SK-N-SH (cell line): ENCODE measurements around the gene RBM33. TPM values are rescaled to one million over a fixed set of nuclear protein-coding genes. Genes with fewer than 3 reads are reported as not detected.

Experiments used
- CTCF ChIA-PET: fragments of 300-600, 350-600 bp; formaldehyde crosslinking; extraction: SDS; loops from one replicate; lab custom pipeline; 2021; lab: Yijun Ruan, JAX
- POLR2A ChIA-PET: fragments of 350-600 bp; sonication (Branson Sonifier 250); formaldehyde crosslinking; extraction: SDS; loops from one replicate; lab custom pipeline; 2020; ENCODE audit warnings: antibody characterized with exemption, inconsistent platforms; lab: Yijun Ruan, JAX
- DNase-seq: peaks from one replicate; pipeline ENCODE4 v3.0.0; 2012
- H2AFZ ChIP-seq: fragments of 200-600 bp; sonication (generic); 2 replicates; pipeline ENCODE4 v1.8.1; 2016; ENCODE audit warnings: antibody characterized with exemption, mild to moderate bottlenecking, low read depth
- H3F3A ChIP-seq: fragments of 200-600 bp; sonication (generic); replicated peaks from 2 replicates; pipeline ENCODE3; 2016; ENCODE audit warnings: antibody characterized with exemption, mild to moderate bottlenecking; ENCODE audit not compliant: insufficient read depth
- H3K27ac ChIP-seq, 2 experiments: fragments of 200-500 bp in 1 of 2; fragments of 200-600 bp in 1 of 2; sonication (Bioruptor generic) in 1 of 2; sonication (generic), shearing (Covaris generic) in 1 of 2; 2 replicates each; pipeline versions ENCODE4 v1.5.1 to v1.6.1; 2014 to 2016; ENCODE audit warnings: low read depth in 2 of 2, inconsistent platforms in 1 of 2, low read length in 1 of 2, mild to moderate bottlenecking in 1 of 2, mixed read lengths in 1 of 2
- H3K27me3 ChIP-seq: fragments of 200-600 bp; sonication (generic), shearing (Covaris generic); 2 replicates; pipeline ENCODE4 v1.6.1; 2016; ENCODE audit warnings: mixed run types; ENCODE audit not compliant: insufficient read depth
- H3K36me3 ChIP-seq, 2 experiments: fragments of 200-500 bp in 1 of 2; fragments of 200-600 bp in 1 of 2; sonication (Bioruptor generic) in 1 of 2; sonication (generic) in 1 of 2; replicated peaks in 1 of 2; 2 replicates each; pipeline versions ENCODE3 to v1.5.1; 2014 to 2016; ENCODE audit warnings: low read length in 1 of 2, mild to moderate bottlenecking in 1 of 2; ENCODE audit not compliant: insufficient read depth in 2 of 2, control insufficient read depth in 1 of 2
- H3K4me1 ChIP-seq, 2 experiments: fragments of 200-500 bp in 1 of 2; fragments of 200-600 bp in 1 of 2; sonication (Bioruptor generic) in 1 of 2; sonication (generic), shearing (Covaris generic) in 1 of 2; 2 replicates each; pipeline versions ENCODE4 v1.5.1 to v1.6.1; 2014 to 2016; ENCODE audit warnings: low read depth in 1 of 2, low read length in 1 of 2, mixed run types in 1 of 2; ENCODE audit not compliant: insufficient read depth in 2 of 2, control insufficient read depth in 1 of 2
- H3K4me2 ChIP-seq: fragments of 200-600 bp; sonication (generic), shearing (Covaris generic); 2 replicates; pipeline ENCODE4 v1.6.1; 2017; ENCODE audit warnings: mixed run types
- H3K4me3 ChIP-seq, 2 experiments: fragments of 200-500 bp in 1 of 2; fragments of 200-600 bp in 1 of 2; sonication (Bioruptor generic) in 1 of 2; sonication (generic), shearing (Covaris generic) in 1 of 2; 2 replicates each; pipeline versions ENCODE4 v1.5.1 to v1.8.1; 2014 to 2016; ENCODE audit warnings: low read depth in 2 of 2, inconsistent platforms in 1 of 2, low read length in 1 of 2, mild to moderate bottlenecking in 1 of 2, mixed read lengths in 1 of 2, moderate library complexity in 1 of 2
- H3K79me2 ChIP-seq: fragments of 200-600 bp; sonication (generic); 2 replicates; pipeline ENCODE4 v1.8.1; 2017; ENCODE audit warnings: mild to moderate bottlenecking; ENCODE audit not compliant: insufficient read depth
- H3K9ac ChIP-seq: fragments of 200-600 bp; sonication (generic); 2 replicates; pipeline ENCODE4 v1.6.1; 2017; ENCODE audit warnings: mixed run types
- H3K9me2 ChIP-seq: fragments of 200-600 bp; sonication (generic); 2 replicates; pipeline ENCODE4 v1.6.1; 2017; ENCODE audit warnings: mixed run types
- H3K9me3 ChIP-seq: fragments of 200-600 bp; sonication (generic); 2 replicates; pipeline ENCODE4 v1.6.1; 2017; ENCODE audit warnings: mixed run types, mild to moderate bottlenecking, moderate library complexity
- H4K20me1 ChIP-seq: fragments of 200-600 bp; sonication (generic); 2 replicates; pipeline ENCODE4 v1.6.1; 2017; ENCODE audit warnings: mild to moderate bottlenecking, mixed run types; ENCODE audit not compliant: insufficient read depth
- CHD2 ChIP-seq: fragments of 150-350 bp; IDR thresholded peaks from 2 replicates; pipeline ENCODE4 v1.6.1; 2018; ENCODE audit warnings: low read length; ENCODE audit not compliant: partially characterized antibody
- FOXJ3 ChIP-seq: sonication (generic); formaldehyde crosslinking; IDR thresholded peaks from 2 replicates; pipeline ENCODE4 v1.5.1; 2020; ENCODE audit warnings: mild to moderate bottlenecking, missing genetic modification reagents
- NRF1 ChIP-seq: IDR thresholded peaks from 2 replicates; pipeline ENCODE4 v1.6.1; 2012; ENCODE audit warnings: low read depth, mild to moderate bottlenecking, low read length
- POLR2AphosphoS5 ChIP-seq: IDR thresholded peaks from 2 replicates; pipeline ENCODE4 v1.6.1; 2012; ENCODE audit warnings: low read depth, low read length
- RFX5 ChIP-seq: IDR thresholded peaks from 2 replicates; pipeline ENCODE4 v1.6.1; 2012; ENCODE audit warnings: mild to moderate bottlenecking, improper control_type of control experiment, low read length
- SIN3A ChIP-seq: IDR thresholded peaks from 2 replicates; pipeline ENCODE4 v1.6.1; 2012; ENCODE audit warnings: low read depth, mild to moderate bottlenecking, low read length, moderate library complexity, borderline replicate concordance
- SMC3 ChIP-seq: IDR thresholded peaks from 2 replicates; pipeline ENCODE4 v1.6.1; 2012; ENCODE audit warnings: low read depth, low read length, improper control_type of control experiment
- TAF1 ChIP-seq: IDR thresholded peaks from 2 replicates; pipeline ENCODE4 v1.6.1; 2012; ENCODE audit warnings: low read depth, mild to moderate bottlenecking, low read length, moderate library complexity, borderline replicate concordance
- TEAD4 ChIP-seq: IDR thresholded peaks from 2 replicates; pipeline ENCODE4 v1.4.0; 2012; ENCODE audit warnings: mild to moderate bottlenecking, borderline replicate concordance; ENCODE audit not compliant: insufficient read depth
- USF1 ChIP-seq: IDR thresholded peaks from 2 replicates; pipeline ENCODE4 v1.4.0; 2012; ENCODE audit warnings: low read depth, borderline replicate concordance
- WGBS: methylation state at CpG from one replicate; pipeline ENCODE4 v1.1.6; 2017; ENCODE audit warnings: low lambda C conversion rate; 5-methylcytosine and 5-hydroxymethylcytosine counted together
- polyA plus RNA-seq, 3 experiments: library from polyadenylated mRNA; depleted of rRNA; stranded (reverse); fragments of >200 nt; gene quantifications; 2 replicates each; pipeline ENCODE4 v1.2.3, GENCODE V29; 2012
- TF ChIP-seq, protein P1 (sequence below): fragments of 150-350 bp; IDR thresholded peaks from 2 replicates; pipeline ENCODE4 v1.6.1; 2017; ENCODE audit warnings: antibody characterized with exemption, low read length, low read depth, borderline replicate concordance

Gene RBM33
- polyA plus RNA-seq, 1 of the 3 experiments (the other 2 are of a cell fraction) = 13.8 TPM

GRCh38 chr7:155809332-155809946 lies 165.0 kb downstream of the RBM33 start:
- Histone ChIP-seq H3K9me2 (no peaks in the 10 kb centered on the region), H3K9ac (no peak overlapping the region), H3K9me3 (no peaks in the 10 kb centered on the region), H3K4me1 (peaks cover 0 to 13% of the 10 kb centered on the region in 2 experiments; a peak in 2 of 4 replicates), H3K27ac (no peak overlapping the region), H3K4me3 (no peak overlapping the region), H3F3A (peaks cover 4% of the 10 kb centered on the region), H4K20me1 (no peaks in the 10 kb centered on the region), H2AFZ (no peak overlapping the region), H3K27me3 (peaks cover 99% of the 10 kb centered on the region), H3K4me2 (peak overlapping the region; percentile 52; the same call in 1 of the 2 replicates), H3K79me2 (no peaks in the 10 kb centered on the region), H3K36me3 (no peaks in the 10 kb centered on the region)
- CTCF ChIA-PET = interaction anchor here (0.8 to 1.8 kb wide), 4 partner anchors 8 to 1017 kb away, joined by 3 to 4 read pairs (median 4); no protein-coding TSS in a partner anchor
- POLR2A ChIA-PET = no interaction called here
- WGBS = 8% methylated on average over 28 of the region's 43 CpGs
- no peak for DNase-seq
- TF ChIP-seq, protein P1, sequence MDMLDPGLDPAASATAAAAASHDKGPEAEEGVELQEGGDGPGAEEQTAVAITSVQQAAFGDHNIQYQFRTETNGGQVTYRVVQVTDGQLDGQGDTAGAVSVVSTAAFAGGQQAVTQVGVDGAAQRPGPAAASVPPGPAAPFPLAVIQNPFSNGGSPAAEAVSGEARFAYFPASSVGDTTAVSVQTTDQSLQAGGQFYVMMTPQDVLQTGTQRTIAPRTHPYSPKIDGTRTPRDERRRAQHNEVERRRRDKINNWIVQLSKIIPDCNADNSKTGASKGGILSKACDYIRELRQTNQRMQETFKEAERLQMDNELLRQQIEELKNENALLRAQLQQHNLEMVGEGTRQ = no peak

DNA sequence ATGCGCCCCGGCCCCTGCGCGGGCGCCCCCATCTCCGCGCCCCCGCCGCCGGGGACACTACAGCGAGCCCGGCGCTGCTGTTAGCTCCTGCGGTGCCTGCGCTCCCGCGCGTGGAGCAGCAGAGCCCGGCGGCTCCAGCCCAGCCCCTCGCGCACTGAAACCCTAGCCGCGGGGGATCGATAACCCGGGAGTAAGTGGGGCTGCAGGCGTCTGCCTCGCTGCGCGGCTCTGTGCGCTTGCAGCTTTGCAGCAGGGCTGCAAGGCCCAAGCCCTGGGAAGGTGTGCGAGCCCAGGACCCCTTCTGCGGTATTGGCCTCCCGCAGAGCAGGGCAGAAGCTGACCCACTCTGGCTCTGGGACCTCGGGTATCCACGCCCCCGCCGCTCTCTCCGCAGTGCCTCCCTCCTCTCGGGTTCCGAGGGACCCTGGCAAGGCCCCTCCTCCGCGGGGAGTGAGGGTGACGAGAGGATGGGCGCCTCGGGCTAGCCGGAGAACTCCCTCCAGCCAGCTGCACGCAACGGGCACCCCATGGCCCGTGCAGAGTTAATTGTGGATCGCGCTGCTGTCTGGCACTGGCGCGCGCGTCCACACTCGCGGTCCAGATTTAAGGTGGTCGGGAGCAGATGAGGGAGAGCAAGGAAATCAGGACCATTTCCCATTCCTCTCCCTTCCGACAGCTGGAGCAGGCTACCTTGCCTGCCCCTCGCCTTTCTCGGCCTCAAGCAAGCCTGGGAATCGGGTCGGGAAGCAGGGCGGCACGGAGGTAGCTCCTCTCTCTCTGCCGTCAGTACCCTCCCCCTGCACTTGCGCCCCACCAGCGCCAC lies 165.7 kb downstream of the RBM33 start:
- H3K79me2 ChIP-seq = no peaks in the 10 kb centered on the region
- H3K9me3 ChIP-seq = no peaks in the 10 kb centered on the region
- H3K9me2 ChIP-seq = no peaks in the 10 kb centered on the region
- no peak overlapping the region for H3K9ac ChIP-seq
- POLR2A ChIA-PET = interaction anchor here (0.6 kb wide), 1 partner anchor 450 kb away, joined by 3 read pairs; no protein-coding TSS in a partner anchor
- CTCF ChIA-PET = interaction anchor here (0.8 to 1.5 kb wide), 7 partner anchors 10 to 1016 kb away, joined by 3 to 5 read pairs (median 3); no protein-coding TSS in a partner anchor
- WGBS = 11% methylated on average over 45 of the region's 69 CpGs
- H4K20me1 ChIP-seq = no peaks in the 10 kb centered on the region
- peaks cover 0 to 8% of the 10 kb centered on the region in 2 experiments; a peak in 1 of 4 replicates for H3K4me1 ChIP-seq
- H3K36me3 ChIP-seq = no peaks in the 10 kb centered on the region
- H3K4me2 ChIP-seq = no peak overlapping the region
- H2AFZ ChIP-seq = no peak overlapping the region
- H3K27ac ChIP-seq = no peak overlapping the region
- no peak overlapping the region for H3K4me3 ChIP-seq
- peaks cover 4% of the 10 kb centered on the region for H3F3A ChIP-seq
- no peak for DNase-seq
- peaks cover 96% of the 10 kb centered on the region for H3K27me3 ChIP-seq
- TF ChIP-seq USF1 (no peak), TAF1 (no peak), RFX5 (no peak), SIN3A (no peak), POLR2AphosphoS5 (no peak), FOXJ3 (CRISPR knock-in tag) (no peak), TEAD4 (no peak), CHD2 (no peak), NRF1 (no peak), SMC3 (no peak)
- TF ChIP-seq, protein P1 = no peak
